MCF 10A (cell line): Measurements from ENCODE around the gene TBCD. TPM values are rescaled to one million over a fixed set of nuclear protein-coding genes. Genes with fewer than 3 reads are reported as not detected.

Source experiments
- BruUV-seq: library from RNA; stranded (reverse); fragments of 400-500 nt; replicated peaks from 2 replicates; lab custom pipeline; 2021; lab: Mats Ljungman, UMichigan
- CTCF ChIA-PET: fragments of 300-600 bp; sonication (Branson Sonifier 250); formaldehyde crosslinking; extraction: SDS; loops from one replicate; lab custom pipeline; 2021; ENCODE audit warnings: antibody characterized with exemption, inconsistent platforms; lab: Yijun Ruan, JAX
- POLR2A ChIA-PET: fragments of 300-600, 350-650 bp; sonication (Branson Sonifier 250); formaldehyde crosslinking; extraction: SDS; loops from one replicate; lab custom pipeline; 2020; ENCODE audit warnings: antibody characterized with exemption, inconsistent platforms; lab: Yijun Ruan, JAX
- DNase-seq: peaks from one replicate; pipeline ENCODE4 v3.0.0-alpha.2; 2018; ENCODE audit not compliant: unreplicated experiment
- H3K27ac Mint-ChIP-seq: one replicate; pipeline ENCODE4 v1.8.0; 2022; ENCODE audit warnings: mild to moderate bottlenecking, low read depth, mixed read lengths; ENCODE audit not compliant: unreplicated experiment
- H3K27me3 Mint-ChIP-seq: one replicate; pipeline ENCODE4 v1.8.0; 2022; ENCODE audit warnings: mixed read lengths; ENCODE audit not compliant: insufficient read depth, unreplicated experiment
- H3K36me3 Mint-ChIP-seq: one replicate; pipeline ENCODE4 v1.8.0; 2022; ENCODE audit warnings: mild to moderate bottlenecking, moderate library complexity, mixed read lengths; ENCODE audit not compliant: insufficient read depth, unreplicated experiment
- H3K4me1 Mint-ChIP-seq: one replicate; pipeline ENCODE4 v1.8.0; 2022; ENCODE audit warnings: mixed read lengths; ENCODE audit not compliant: insufficient read depth, unreplicated experiment
- H3K4me3 Mint-ChIP-seq: one replicate; pipeline ENCODE4 v1.8.0; 2022; ENCODE audit warnings: mild to moderate bottlenecking, moderate library complexity, mixed read lengths; ENCODE audit not compliant: unreplicated experiment
- H3K9me3 Mint-ChIP-seq: one replicate; pipeline ENCODE4 v1.8.0; 2022; ENCODE audit warnings: mixed read lengths; ENCODE audit not compliant: unreplicated experiment
- intact Hi-C: fragments of 100-400 bp; cut with micrococcal nuclease; formaldehyde crosslinking; loops from 2 replicates; pipeline ENCODE4 v1.14.1; 2022
- total RNA-seq: library from RNA; stranded (reverse); gene quantifications from 2 replicates; pipeline ENCODE4 v1.2.3, GENCODE V29; 2022
- TF ChIP-seq, protein P1 (sequence below): fragments of 200-600 bp; IDR thresholded peaks from one replicate; pipeline ENCODE4 v1.8.0; 2022; ENCODE audit warnings: antibody characterized with exemption, mild to moderate bottlenecking; ENCODE audit not compliant: unreplicated experiment

The TBCD gene
- total RNA-seq, 1 experiment from 2014 or later, result 76.2 TPM

DNA sequence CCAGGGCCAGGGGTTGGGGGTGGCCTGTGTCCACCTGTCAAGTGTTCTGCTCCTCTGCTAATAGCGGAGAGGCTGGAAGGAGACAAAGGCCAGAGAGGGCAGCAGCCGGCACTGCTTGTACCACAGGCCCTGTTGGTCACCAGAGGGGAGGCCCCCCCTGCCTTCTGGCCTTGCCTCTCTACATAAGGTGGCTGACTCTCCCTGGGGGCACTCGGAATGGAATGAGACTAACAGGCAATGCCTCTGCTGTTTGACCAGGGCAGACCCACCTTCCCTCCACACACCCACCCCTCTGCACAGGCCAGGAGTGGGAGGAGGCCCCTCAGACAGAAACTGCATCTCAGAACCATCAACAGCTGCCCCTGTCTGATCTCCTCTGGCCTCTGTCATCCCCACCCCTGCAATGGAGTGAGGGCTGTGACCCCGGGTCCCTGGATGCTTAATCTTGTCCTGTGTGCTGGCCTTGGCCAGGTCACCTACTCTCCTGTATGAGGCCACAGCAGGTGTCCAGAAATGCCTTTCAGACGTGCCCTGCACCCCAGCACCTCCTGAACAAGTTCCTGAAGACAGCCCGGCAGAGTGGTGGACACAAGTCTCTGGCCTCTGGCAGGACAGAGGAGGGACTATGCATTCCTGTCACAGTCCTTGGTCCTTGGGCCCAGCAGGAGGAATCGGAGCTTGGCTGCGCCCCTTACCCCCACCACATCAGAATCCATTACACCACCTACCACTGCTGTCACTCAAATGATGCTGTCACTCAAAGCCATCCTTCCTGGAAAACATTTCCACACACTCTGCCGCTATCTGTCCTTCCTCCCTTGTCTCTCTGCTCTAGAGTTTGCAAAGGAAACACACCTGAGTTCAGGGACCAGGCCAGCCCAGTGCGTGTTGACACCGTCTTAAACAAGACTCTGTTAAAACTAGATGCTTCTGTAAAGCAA lies 195.5 kb downstream of the TBCD start:
- Mint-ChIP-seq H3K27ac (no peak overlapping the region), H3K4me3 (no peak overlapping the region), H3K36me3 (peaks cover 49% of the 10 kb centered on the region), H3K9me3 (peaks cover 48% of the 10 kb centered on the region), H3K27me3 (no peaks in the 10 kb centered on the region), H3K4me1 (no peaks in the 10 kb centered on the region)
- no TSS peak for BruUV-seq
- CTCF ChIA-PET, result no interaction called here
- TF ChIP-seq, protein P1, sequence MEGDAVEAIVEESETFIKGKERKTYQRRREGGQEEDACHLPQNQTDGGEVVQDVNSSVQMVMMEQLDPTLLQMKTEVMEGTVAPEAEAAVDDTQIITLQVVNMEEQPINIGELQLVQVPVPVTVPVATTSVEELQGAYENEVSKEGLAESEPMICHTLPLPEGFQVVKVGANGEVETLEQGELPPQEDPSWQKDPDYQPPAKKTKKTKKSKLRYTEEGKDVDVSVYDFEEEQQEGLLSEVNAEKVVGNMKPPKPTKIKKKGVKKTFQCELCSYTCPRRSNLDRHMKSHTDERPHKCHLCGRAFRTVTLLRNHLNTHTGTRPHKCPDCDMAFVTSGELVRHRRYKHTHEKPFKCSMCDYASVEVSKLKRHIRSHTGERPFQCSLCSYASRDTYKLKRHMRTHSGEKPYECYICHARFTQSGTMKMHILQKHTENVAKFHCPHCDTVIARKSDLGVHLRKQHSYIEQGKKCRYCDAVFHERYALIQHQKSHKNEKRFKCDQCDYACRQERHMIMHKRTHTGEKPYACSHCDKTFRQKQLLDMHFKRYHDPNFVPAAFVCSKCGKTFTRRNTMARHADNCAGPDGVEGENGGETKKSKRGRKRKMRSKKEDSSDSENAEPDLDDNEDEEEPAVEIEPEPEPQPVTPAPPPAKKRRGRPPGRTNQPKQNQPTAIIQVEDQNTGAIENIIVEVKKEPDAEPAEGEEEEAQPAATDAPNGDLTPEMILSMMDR, result no peak
- POLR2A ChIA-PET, result no interaction called here
- intact Hi-C loops, result no loop called here
- no peak for DNase-seq

DNA sequence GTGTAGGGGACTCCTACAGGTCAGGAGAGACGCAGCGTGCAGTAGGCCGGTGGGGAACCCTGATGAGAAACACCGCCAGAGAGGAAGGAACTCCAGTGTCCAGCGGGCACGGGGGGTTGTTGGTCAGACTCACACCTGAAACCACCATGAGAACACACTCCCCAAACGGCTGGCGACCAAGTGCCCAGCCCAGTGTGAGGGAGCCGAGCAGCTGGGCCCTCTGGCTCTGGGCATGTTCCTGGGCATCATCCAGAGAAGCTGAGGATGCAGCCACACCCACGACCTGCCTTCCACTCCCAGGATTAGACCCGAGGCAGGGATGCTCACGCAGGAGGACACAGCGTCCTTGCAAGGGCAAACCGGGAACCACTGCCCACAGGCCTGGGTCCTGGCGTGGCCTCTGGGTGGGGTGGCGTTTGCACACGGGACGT lies 196.2 kb downstream of the TBCD start:
- Mint-ChIP-seq H3K4me3 (no peak overlapping the region), H3K4me1 (no peaks in the 10 kb centered on the region), H3K9me3 (peaks cover 56% of the 10 kb centered on the region), H3K27me3 (no peaks in the 10 kb centered on the region), H3K27ac (no peak overlapping the region), H3K36me3 (peaks cover 47% of the 10 kb centered on the region)
- POLR2A ChIA-PET, result no interaction called here
- DNase-seq, result no peak
- TF ChIP-seq, protein P1, result no peak
- BruUV-seq, result no TSS peak
- CTCF ChIA-PET, result no interaction called here
- intact Hi-C loops, result no loop called here

DNA sequence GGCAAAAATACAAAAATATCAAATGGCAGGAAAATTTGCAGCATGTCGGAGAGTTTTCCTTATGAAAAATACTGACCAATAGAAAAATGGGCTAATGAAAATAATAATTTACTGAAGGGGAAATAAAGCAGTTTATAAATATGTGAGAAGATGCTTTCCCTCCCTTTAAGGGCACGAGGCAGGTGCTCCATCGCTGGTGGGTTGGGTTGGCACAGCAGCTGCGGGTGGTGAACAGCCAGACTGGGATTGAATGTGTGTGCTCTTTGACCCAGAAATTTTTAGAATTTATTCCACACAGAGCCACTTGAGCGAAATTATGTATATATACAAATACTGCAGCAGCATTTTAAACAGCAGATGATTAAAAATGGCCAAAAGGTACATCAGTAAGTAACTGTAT lies 197.1 kb downstream of the TBCD start:
- Mint-ChIP-seq H3K27ac (no peak overlapping the region), H3K4me3 (no peak overlapping the region), H3K4me1 (no peaks in the 10 kb centered on the region), H3K36me3 (peaks cover 39% of the 10 kb centered on the region), H3K27me3 (no peaks in the 10 kb centered on the region), H3K9me3 (peaks cover 57% of the 10 kb centered on the region)
- BruUV-seq, result no TSS peak
- no peak for DNase-seq
- TF ChIP-seq, protein P1, result no peak
- POLR2A ChIA-PET, result no interaction called here
- CTCF ChIA-PET, result no interaction called here
- intact Hi-C loops, result no loop called here

DNA sequence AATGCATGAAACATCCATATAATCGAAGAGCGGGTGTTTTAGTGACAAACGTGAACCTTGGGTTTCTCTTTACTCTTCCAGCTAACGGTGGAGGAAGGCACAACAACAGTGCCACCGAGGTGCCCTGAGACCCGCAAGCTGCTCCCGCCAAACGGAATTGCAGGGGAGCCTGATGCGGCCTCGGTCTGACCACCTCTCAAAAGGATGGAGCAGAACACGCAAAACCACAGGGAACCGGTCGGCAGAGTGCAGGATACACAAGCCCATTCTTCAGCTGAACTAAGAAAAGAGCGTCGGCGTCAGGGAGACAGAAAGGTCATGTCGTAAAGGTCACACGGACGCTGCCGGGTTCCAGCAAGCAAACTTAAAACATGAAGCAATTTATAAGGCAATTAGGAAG lies 197.5 kb downstream of the TBCD start:
- no TSS peak for BruUV-seq
- TF ChIP-seq, protein P1, result no peak
- Mint-ChIP-seq H3K9me3 (peaks cover 56% of the 10 kb centered on the region), H3K4me1 (no peaks in the 10 kb centered on the region), H3K36me3 (peaks cover 39% of the 10 kb centered on the region), H3K27me3 (no peaks in the 10 kb centered on the region), H3K27ac (no peak overlapping the region), H3K4me3 (no peak overlapping the region)
- intact Hi-C loops, result no loop called here
- CTCF ChIA-PET, result no interaction called here
- DNase-seq, result no peak
- POLR2A ChIA-PET, result no interaction called here
